Activated naive CD4-positive, alpha-beta T cell treated with anti-CD3 and anti-CD28 coated beads, Interleukin-2, amount 50 U/mL, for 16 hours (primary cell): ENCODE data around the gene C10orf90.

ENCODE experiments used
- DNase-seq: peaks from one replicate; pipeline ENCODE4 v3.0.0-alpha.2; 2020

Gene C10orf90

DNA sequence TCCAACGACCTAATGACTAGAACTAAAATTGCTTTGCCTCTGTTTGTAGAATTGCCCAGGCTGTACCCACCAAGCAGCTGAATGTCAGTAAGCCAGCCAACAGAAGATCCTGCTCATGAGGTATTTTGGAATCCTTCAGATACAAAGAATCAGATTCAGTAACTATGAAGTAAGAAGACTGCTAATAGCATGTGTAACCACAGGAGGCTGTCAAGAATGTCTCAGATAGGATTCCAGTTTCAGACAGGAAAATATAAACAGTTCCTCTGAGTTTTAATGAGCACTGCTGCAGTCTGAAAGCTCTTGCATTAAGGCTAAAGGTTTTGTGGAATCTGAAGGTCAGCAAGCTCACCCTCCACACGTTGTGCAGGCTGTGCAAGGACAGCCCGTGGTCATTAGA lies 169.6 kb downstream of the C10orf90 start:
- DNase-seq: no peak

DNA sequence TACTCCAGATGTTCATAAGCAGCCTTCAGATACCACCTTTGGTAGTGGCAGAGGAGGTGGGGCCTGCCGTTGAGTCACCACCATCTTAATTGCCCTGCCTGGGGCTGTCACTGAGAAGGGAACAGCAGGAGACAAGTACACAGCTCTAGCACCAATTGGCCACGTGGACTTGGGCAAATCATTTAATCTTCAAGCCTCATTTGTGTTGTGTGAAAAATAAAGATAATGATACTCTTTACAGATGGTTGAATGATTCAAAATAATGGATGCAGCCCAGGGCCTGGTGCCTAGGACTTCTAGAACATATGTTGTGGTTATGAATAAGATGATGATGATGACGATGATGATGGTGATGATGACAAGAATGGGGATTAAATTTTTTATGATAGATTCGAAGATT lies 170.3 kb downstream of the C10orf90 start:
- no peak for DNase-seq

DNA sequence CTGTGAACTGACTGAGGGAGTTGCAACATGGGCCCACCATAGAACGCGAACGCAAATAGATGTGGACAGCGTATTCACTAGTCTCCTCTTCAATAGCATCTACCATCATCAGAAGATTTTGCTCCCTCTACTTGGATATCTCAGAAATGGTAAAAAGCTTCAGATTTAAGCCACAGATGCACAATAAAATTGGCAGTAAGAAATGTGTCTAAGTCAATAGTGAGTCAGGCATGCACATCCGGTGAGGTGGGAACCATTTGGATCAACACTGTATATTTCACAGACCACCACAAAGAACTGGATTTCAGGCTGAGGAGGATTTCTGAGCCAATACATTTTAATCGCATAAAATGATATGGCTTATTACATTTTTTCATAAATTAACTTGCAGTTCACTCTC lies 170.7 kb downstream of the C10orf90 start:
- no peak for DNase-seq

DNA sequence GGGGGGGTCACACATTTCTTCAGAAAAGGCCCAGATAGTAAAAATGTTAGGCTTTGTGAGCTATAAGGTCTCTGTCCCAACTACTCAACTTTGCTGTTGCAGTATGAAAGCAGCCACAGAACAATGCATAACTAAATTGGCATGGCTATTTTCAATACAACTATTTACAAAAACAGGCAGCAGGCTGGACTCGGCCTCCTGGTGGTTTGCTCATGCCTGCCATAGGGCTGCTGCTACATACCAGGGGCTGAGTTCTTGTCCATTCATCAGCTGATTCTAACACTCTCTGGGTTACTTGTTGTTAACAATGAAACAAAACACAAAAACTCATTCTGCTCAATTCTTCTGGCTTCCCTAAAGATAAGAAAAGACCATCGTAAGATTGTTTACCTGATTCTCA lies 172.8 kb downstream of the C10orf90 start:
- no peak for DNase-seq

DNA sequence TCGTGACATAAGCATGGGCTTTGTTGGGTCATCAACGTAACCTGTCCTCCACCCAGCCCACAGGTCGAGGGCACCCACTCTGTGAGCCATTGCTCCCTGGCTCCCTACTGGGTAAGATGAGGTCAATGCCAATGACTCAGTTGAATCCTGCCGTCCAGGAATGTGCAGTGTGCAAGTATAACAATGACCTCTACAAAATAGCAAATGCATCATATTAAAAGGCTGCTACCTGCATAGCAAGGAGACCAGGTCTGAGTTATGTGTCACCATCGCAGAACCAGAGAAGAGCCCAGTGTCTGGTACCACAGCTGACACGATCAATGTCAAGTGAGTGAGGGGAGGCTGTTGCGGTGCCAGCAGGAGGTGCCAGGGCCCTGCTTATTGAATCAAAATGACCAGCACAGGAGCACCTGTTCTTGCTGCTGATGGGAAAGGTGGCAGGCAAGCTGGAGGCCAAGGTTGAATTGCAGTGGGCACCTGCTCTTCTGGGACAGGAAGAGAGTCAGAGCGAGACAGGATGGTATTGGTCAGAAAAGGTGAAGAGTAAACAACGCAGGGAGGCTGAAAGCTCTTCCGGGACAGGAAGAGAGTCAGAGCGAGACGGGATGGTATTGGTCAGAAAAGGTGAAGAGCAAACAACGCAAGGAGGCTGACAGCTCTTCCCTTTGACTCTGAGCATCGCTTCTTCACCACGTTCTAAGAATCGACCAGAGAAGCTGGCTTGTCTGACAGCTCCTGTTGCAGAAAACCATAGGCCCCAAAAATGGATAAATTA lies 173.5 kb downstream of the C10orf90 start:
- no peak for DNase-seq

DNA sequence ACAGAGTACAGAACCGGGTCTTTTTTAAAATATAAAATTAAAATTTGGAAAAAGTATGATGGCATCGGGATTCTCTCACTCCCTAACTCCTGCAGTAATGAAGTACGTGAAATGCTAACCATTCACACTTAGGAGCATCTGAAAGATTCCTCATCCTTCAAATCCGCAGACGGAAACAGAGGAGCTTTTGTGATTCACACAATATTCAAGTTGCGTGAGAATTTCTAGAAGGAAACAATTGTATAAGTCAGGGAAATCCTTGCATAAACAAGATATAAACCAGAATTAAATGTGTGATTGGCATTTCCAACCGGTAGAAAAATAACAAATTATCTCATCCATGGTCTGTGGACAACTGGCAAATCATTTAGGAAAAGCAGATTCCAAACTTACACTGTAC lies 179.0 kb downstream of the C10orf90 start:
- no peak for DNase-seq

DNA sequence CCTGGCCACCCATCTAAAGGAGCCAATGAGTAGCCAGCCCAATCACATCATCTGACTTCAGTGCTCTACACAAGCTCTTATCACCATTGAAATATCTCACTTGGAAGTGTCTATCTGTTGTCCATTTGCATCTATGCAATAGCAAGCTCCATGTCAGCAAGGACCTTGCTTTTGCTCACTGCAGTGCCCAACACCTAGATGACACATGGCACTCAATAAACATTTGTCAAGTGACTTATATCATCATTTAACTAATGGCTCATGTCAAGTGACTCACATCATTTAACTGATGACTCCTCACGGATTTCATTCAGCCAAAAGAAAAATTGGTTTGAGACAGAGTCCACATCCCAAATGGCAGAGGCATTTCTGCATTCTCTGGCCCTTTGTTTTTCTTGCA lies 189.3 kb downstream of the C10orf90 start:
- no peak for DNase-seq

DNA sequence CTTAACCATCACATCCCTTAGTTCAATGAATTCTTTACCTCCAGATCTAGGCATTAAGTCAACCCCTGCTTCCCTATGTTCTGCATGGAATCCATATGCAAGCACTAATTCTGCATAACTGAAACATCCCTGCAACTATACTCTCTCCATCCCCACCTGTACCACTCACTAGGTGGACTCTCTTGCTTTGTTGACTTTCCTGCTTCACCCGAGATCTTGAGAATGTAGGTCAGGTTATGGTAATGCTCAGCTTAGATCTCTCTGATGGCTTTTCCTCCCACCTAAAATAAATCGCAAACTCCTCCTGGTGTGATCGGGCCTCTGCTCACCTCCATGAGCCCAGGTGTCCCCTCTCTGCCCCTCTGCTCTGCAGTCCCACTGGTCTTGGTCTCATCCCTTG lies 189.8 kb downstream of the C10orf90 start:
- no peak for DNase-seq

DNA sequence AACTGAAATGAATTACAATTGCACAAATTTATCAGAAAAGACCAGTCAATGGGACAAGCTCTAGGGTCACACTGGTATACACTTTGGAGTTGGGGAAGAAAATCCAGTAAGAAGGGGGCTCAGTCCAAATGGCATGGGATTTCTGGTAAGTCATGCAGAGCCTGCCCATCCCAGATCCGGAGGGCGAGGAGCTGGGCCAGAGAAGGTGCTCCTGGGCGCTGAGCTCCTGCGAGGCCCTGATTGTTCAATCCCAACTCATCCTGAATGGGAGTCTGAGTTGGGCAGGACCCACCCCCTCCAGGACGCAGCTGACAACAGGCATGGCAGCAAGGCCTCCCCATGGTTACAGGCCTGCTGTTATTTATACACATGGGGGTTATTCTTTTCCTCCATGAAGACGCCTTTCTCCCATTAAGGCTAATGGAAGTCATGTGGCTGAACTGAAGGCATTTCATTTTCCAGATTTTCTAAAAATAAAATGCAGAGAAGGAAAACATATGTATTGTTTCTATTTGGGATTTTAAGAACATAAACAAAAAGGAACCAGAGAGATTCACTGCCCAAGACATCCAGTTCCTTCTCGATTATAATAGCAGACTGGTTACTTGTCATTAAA lies 191.1 kb downstream of the C10orf90 start:
- no peak for DNase-seq

DNA sequence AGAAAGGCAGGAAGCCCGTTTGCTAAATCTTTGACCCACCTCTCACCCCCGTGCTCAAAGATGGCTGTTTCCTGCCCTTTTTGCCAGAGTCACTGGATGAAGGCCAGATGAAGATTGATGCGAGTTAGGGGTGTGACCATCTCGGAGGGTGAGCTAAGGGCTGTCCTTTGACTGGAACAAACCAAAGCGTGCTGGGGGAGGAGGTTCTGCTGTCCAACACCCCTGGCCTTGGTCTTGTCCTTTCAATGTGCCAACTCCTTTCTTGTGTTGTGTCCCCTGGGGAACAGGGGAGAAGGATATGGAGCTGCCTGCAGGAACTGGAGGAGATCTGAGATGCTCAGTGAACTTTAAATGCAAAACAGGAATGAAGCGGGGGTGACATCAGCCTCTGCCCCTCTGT lies 191.9 kb downstream of the C10orf90 start:
- no peak for DNase-seq

DNA sequence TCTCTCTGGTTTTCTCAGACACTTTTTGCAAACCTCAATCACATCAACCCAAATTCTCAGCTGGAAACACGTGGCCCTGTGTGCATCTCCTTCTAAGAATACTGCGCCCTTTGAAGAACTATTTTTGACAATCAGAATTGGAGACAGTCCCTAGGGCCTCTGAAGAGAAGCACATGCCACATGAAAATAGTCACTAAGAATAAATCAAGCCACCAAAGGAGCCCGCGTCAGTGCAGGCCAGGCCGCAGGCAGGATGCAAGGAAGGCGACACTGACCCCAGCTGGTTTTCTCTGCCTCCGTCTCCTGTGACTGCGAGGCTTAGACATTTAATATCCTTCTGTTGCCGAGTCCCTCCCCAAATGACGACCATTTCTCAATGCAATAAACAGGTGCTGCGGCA lies 194.2 kb downstream of the C10orf90 start:
- DNase-seq: no peak

DNA sequence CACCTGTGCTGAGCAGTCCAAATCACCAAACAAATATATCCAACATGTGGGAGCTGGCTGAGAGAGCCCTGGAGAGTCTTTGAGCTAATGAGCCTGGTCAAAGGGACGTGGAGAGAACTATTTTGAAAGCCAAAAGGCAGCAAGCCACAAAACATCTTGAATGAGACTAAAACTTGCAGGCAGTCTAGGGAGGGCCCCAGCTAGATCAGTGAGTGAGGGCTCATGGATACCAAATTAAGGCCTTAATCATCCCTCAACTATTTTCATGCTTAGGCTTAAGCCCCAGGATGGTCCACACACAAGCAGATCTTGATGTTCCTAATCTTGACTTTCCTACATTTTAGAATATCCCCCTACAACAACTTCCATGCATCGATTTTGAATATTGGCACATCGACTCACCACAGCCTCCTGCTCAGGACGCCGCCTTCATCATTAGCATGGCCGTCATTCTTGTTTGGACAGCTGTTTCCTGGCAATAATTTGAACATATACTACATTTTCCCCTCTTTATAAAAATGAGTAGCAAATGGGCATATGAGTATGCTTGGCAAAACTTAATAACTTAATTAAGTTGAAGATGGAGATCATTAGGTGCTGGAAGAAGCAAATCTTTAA lies 195.3 kb downstream of the C10orf90 start:
- DNase-seq: no peak

DNA sequence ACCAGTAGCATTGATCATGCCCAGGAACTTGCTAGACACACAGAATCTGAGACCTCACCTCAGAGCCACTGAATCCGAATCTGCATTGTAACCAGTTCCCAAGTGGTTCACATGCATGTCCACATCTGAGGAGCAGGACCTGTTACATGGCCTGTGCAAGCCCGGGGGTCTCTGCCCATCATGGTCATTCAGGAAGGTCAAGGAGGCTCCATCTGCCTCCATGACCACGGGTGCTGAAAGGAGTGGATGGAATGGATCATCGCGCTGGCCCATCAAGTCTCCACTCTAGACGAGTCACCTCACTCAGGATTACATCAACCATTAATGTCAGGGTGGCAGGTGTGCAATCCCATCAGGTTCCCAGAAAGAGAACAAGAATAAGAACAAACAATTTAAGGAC lies 196.5 kb downstream of the C10orf90 start:
- no peak for DNase-seq

DNA sequence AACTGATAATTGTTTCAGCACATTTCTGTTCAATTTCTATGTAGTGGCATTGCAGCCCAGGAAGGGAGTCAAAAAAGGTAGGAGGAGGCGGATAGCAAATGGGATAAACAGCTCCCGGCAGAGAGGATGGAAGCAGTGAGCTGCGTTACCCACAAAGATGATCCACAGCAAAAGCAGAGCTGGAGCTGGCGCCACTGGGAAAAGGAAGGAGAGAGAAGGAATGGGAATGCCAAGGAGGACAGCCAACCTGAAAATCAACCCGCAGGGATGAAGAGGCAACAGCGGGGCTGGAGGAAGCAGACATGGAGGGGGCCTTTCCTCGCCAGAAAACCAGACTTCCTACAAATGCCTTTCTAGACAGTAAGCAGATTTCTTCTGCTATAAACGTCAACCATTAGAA lies 199.5 kb downstream of the C10orf90 start:
- DNase-seq: no peak

DNA sequence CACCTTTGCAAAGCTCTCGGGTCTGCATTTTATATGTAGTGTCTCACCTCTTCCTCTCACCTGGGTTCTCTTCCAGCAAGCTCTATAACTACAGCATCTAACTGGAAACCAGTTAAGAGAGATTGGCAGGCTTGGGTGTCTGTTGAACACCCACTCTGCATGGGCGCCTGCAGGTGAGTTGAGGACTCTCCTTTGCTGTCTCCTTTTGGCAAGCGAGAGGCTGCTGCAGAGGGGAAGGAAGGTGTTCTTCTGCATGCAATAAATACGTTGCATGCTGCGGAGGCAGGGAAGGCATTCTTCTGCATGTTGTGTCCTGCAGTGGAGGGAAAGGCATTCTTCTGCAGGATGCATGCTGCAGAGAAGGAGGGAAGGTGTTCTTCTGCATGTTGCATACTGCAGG lies 200.8 kb downstream of the C10orf90 start:
- DNase-seq: no peak

DNA sequence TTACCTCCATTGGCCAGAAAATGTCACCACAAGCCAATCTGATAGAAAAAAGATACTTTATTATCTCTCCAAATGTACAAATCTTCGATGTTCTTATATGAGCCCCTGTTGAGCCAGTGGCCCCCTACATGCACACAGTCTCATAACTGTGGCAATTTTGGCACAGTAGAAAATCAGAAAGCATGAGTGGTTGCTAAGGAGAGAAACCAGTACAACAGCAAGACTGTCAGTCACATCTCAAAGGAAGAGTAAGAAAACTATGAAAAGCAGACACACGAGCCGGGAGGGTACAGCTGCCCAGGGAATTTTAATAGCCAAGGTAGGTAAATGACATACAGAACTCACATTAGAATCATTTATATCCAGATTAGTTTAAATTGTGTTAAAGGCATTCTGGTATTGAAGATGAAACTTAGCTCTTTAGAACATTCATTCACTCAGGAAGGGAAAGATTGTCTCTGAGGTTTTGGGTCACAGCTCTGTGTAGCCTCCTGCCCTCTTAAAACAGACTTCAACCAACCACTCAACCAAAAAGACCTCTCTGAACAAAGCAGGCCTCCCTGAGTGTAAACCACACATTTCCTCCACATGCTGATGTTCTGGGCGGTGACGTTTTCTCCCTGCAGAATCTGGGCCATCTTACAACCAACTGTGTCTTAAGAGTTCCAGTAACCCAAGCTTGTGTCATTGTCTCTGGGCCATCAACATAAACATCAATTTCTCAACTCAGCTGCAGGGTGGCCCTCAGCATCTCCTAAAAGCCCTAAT lies 201.4 kb downstream of the C10orf90 start:
- no peak for DNase-seq

DNA sequence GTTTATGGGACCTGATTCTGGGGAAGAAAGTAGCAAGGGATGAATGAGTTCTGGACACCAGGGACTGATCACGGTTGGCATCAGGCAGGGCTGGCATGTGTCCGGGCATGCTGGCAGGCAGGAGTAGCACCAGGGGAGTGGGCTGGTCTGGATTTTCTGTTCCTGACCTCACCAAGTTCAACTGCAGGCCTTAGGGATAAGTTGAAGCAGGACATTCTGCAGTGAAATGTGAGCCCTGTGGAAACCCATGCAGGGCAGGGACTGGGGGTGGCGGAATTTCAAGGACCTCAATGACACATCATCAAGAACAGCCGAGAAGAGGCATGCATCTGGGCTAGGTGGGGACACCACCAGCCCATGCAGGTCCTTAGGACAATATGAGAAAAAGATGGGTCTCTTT lies 202.0 kb downstream of the C10orf90 start:
- no peak for DNase-seq

DNA sequence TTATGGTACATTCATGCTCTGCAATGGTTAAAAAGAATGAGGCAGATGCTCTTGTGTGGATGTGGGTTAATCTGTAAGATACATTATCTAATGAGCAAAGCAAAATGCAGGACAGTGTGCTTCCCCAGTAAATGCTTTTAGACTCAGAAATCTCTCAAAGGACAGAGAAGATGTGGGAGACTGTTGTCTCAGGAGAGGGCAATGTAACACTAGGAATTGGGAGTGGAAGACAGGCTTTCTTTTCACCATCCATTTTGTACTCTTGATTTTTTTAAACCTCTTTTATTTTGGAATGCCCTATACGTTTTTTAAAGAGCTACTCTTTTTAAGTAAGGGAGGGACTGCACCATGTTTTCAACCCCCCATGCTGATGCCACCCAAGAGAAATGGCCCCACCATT lies 204.7 kb downstream of the C10orf90 start:
- no peak for DNase-seq

DNA sequence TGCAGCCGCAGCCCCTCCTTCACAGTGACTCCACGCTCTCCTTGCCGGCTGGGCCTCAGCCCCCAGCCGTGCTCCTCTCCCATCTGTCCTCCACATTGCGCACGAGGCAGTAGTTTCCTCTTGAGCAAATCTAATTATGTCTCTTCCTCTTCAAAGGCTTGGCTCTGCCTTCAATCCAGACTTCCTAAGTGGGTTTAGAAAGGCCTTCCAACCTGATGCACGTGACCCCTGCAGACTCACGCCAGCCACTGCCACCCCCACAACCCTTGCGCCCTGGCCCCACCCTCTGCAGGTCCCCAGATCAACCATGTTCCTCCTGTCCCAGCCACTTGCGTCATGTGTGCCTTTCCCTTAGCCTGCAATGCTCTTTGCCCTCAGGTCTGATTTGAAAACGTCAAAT lies 207.2 kb downstream of the C10orf90 start:
- DNase-seq: no peak

DNA sequence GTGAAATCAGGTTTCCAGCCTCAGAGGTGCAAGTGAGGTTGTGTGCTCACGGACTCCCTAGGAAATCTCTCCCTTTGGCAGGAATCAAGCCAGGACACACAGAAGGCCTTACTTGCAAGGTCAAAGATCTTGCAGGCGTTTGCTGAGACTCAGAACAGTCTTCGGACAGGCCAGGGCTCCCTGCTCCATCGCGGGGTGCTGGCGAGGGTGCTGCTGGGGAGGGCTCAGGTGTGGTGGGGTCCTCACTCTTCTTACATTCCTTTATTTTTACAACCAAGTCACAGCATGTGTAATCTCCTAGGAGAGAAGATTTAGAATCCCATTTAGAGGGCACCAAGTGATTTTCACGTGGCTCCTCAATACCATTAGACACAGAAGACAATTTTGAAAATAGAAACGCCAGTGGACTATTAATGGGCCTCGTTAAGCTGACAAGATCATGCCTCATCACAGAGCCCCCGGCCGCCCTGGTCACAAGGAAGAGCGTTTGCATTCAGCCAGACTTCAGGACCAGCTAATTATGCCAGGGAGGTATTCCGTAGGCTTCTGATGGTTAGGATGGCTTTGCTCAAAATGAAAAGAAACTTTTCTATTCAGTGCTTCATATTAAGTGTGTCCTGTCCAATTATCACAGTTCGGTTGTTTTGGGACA lies 209.1 kb downstream of the C10orf90 start:
- no peak for DNase-seq

DNA sequence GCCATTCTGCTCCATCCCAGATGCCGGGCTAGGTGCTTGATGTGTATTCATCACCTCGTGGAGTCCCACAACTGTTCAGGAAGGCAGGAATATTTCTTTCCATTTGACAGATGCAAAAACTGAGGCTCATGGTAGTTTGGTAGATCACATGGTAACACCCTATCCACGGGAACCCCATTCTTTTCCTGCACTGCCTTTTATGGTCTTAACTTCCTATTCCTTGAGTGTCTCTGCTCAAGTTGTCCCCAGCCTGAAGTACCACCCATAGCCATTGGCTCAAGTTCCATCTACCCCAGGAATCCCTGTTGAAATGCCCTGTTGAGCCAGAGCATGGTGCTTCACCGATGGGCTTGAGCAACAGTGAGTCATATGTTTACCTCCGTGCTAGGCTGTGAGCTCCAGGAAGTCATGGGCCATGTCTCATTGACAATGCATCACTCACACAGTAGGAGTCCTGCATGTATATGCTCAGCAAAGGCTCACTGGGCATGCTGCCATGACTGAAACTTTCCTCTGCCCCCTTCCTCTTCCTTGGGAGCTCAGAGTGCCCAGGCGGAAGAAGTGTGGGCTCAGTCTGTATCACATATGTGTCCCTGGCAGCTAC lies 210.5 kb downstream of the C10orf90 start:
- no peak for DNase-seq

DNA sequence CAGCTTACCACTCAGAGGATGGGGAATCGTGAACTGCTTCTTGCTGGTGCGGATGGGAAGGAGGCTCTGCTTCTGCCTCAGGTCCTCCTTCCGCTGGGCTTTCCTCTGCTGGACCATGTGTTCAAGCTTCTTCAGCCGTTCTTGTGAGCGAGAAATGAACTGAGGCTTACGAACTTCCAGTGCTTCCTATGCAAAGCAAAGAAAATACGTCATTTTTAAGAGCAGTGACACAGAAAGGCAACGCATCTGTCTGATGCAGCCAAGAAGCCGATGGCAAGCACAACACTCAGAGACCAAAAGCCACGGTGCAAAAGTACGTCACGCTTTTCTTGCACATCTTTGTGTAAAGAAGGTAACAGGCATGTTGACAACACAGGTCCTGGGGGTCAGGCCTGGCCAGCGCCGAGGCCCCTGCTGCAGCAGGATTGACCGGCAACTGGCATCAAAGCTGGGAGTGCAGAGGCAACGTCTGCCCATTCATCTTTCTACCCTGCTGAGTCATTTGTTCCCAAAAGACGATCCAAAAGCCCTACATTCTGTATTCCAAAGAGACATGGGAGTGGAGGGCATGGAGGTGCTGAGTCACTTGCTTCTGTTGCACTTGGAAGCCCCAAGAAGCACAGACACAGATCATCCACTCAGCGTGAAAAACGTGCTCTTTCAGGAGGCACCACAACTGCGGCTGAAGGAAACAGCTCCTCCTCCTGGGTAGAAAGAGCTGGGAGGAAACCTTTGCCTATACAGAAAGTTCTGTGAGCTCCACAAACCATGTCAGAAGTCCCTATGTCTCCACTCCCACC lies 211.3 kb downstream of the C10orf90 start:
- DNase-seq: no peak
